ENCODE data around the gene S1PR4. TPM values are rescaled to one million over a fixed set of nuclear protein-coding genes. Genes with fewer than 3 reads are reported as not detected.
"Not testable (repeated sequence)": the region's sequence is repeated elsewhere in the genome, so short reads cannot be mapped to it uniquely, and the experiment has no call there.

Gene S1PR4
- total RNA-seq, 3 donors from 2014 or later = 0.38 to 2.5 (median 0.82) TPM

GRCh38 chr19:3167533-3168272, 10.9 kb upstream of the S1PR4 start:
- ATAC-seq = no peak
- TF ChIP-seq, protein P1, sequence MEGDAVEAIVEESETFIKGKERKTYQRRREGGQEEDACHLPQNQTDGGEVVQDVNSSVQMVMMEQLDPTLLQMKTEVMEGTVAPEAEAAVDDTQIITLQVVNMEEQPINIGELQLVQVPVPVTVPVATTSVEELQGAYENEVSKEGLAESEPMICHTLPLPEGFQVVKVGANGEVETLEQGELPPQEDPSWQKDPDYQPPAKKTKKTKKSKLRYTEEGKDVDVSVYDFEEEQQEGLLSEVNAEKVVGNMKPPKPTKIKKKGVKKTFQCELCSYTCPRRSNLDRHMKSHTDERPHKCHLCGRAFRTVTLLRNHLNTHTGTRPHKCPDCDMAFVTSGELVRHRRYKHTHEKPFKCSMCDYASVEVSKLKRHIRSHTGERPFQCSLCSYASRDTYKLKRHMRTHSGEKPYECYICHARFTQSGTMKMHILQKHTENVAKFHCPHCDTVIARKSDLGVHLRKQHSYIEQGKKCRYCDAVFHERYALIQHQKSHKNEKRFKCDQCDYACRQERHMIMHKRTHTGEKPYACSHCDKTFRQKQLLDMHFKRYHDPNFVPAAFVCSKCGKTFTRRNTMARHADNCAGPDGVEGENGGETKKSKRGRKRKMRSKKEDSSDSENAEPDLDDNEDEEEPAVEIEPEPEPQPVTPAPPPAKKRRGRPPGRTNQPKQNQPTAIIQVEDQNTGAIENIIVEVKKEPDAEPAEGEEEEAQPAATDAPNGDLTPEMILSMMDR (IDR thresholded peaks at IDR 0.05) = no peak
- Histone ChIP-seq H3K36me3 (ENCODE audit: low read depth) (no peaks in the 10 kb centered on the region), H3K4me3 (no peak overlapping the region), H3K9me3 (no peaks in the 10 kb centered on the region), H3K4me1 (ENCODE audit: low read depth) (peaks cover 3% of the 10 kb centered on the region)
- DNase-seq = no peak
- intact Hi-C loops (cut with DNase I, micrococcal nuclease) = loop anchor here in 1 of 2 donors (10.0 kb wide), 2 partner anchors 203 to 283 kb away; no protein-coding TSS in a partner anchor

DNA sequence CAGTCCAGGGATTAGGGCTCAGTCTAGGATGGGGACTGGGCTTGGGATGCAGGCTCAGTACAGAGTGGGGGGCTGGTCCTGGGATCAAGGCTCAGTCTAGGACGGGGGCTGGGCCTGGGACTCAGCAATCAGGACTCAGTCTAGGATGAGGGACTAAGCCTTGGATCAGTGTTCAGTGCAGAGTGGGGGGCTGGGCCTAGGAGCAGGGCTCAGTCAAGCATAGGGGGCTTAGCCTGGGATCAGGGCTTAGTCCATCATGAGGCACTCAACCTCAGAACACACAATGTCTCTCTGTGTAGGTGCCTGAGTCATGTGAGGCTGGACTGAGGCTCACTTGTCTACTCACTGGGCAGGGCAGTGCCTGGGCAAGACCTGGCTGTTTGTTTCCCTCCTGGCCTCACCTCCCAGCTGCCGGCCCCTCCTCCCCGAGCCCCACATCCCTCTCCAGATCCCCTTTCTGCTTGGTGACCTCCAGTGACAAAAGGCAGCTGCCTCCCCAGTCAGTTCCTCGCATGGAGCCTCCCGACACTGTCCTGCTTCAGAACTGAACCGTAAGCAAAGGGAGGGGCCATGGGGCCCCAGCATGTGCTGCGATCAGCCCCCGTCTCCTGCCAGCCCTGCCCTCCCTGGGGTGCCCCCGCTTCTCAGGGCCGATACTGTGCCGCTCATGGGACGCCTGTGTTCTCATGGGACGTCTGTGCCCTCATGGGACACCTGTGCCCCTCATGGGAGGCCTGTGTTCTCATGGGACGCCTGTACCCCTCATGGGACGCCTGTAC, 6.5 kb upstream of the S1PR4 start:
- no peaks in the 10 kb centered on the region for H3K36me3 ChIP-seq (ENCODE audit: low read depth)
- ATAC-seq (peak; percentile 45), DNase-seq (no peak)
- no peak overlapping the region for H3K4me3 ChIP-seq
- TF ChIP-seq, protein P1 (IDR thresholded peaks at IDR 0.05) = no peak
- H3K9me3 ChIP-seq = no peaks in the 10 kb centered on the region
- intact Hi-C loops (cut with DNase I, micrococcal nuclease) = no loop called here
- peaks cover 13% of the 10 kb centered on the region for H3K4me1 ChIP-seq (ENCODE audit: low read depth)

GRCh38 chr19:3172673-3173000, 5.9 kb upstream of the S1PR4 start:
- H3K4me3 ChIP-seq; ATAC-seq; intact Hi-C loops (cut with DNase I, micrococcal nuclease); H3K9me3 ChIP-seq; H3K36me3 ChIP-seq (ENCODE audit: low read depth); DNase-seq: not testable (repeated sequence)
- H3K4me1 ChIP-seq (ENCODE audit: low read depth) = peaks cover 17% of the 10 kb centered on the region

DNA sequence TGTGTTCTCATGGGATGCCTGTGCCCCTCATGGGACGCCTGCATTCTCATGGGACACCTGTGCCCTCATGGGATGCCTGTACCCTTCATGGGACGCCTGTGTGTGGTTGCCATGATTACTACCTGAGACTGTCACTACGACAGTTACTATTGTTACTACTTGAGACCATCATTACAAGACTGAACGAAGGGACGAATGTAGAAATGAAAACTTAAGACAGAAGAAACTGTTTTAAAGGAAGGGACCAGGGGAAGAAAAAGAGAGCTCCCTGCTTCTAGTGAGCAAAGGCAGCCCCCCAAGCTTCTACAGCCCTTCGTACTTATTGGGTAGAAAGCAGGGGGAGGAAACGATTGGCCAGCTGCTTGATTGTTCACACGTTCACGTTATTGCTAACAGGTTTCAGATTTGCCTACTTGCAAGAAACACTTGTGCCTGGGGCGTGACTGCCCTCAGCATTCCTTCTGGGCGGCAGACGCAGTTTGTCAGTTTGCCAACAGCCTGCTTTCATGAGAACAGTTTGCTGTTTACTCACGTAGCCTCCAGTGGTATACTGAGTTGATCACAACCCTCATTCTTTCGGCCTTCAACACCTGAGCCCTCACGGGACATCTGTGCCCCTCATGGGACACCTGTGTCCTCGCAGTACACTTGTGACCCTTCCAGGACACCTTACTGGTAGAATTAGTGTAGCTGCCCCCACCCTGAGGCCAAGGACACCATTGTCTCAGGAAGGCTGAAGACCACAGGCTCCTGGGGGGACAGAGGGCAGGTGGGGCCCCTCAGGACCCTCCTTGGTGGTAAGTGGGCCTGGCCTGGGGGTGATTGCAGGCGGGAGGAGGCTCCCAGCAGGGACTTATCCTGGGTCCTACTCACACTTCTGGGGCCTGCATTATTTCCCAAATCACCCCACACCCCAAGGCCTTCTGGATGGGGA, 2.5 kb upstream of the S1PR4 start:
- DNase-seq (peak; percentile 78 to 90 (median 83)), ATAC-seq (peak; percentile 35)
- intact Hi-C loops (cut with DNase I, micrococcal nuclease) = no loop called here

DNA sequence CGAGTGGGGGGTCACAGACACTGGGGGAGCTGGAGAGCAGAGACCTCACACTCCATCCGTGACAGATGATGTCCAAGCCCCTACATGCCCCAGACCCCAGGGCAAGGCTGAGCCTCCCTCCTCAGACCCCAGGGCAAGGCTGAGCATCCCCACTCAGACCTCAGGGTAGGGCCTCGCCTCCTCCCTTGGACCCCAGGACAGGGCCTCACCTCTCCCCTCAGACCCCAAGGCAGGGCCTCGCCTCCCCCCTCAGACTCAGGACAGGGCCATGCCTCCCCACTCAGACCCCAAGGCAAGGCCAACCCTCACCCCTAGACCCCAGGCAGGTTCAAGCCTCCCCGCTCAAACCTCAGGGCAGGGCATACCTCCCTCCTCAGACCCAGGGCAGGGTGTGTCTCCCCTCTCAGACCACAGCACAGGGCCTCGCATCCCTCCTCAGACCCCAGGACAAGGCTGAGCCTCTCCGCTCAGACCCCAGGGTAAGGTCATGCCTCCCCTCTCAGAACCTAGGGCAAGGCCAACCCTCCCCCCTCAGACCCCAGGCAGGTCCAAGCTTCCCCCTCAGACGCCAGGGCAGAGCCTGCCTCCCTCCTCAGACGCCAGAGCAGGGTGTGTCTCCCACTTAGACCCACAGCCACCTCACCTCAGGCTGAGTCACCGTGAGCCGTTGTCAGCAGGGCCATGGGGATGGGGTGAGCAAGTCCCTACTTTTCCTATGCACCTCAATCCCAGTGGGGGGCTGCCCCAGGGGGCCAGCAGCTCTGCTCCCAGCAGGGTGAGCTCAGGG, 1.7 kb upstream of the S1PR4 start:
- no peaks in the 10 kb centered on the region for H3K36me3 ChIP-seq (ENCODE audit: low read depth)
- TF ChIP-seq, protein P1 (IDR thresholded peaks at IDR 0.05) = no peak
- no peaks in the 10 kb centered on the region for H3K9me3 ChIP-seq
- intact Hi-C loops (cut with DNase I, micrococcal nuclease) = no loop called here
- no peak overlapping the region for H3K4me3 ChIP-seq
- H3K4me1 ChIP-seq (ENCODE audit: low read depth) = peaks cover 17% of the 10 kb centered on the region
- DNase-seq (peak; percentile 46 to 80 (median 61)), ATAC-seq (peak; percentile 76)

More for the DNA sequence above, 2.5 kb upstream of the S1PR4 start:
- Histone ChIP-seq H3K36me3 (ENCODE audit: low read depth) (no peaks in the 10 kb centered on the region), H3K9me3 (no peaks in the 10 kb centered on the region), H3K4me1 (ENCODE audit: low read depth) (peaks cover 17% of the 10 kb centered on the region), H3K4me3 (no peak overlapping the region)
- TF ChIP-seq, protein P1 (IDR thresholded peaks at IDR 0.05) = no peak

Measured in mucosa of descending colon (tissue), 3 donors.